ENCODE results near the gene PRR14L. TPM values are rescaled to one million over a fixed set of nuclear protein-coding genes. Genes with fewer than 3 reads are reported as not detected.

Gene PRR14L
- total and polyA plus RNA-seq, 2 of the 13 experiments (the other 11 are each of a cell fraction or from before 2014, with no cell fraction given): 6.6 to 16.5 TPM

- TF ChIP-seq CEBPZ (IDR thresholded peaks at IDR 0.05; ENCODE audit: low read length): no peak
Observed at GRCh38 chr22:31707519-31707918, 42.4 kb downstream of the PRR14L start (continued).

GRCh38 chr22:31695423-31695822 is 54.5 kb downstream of the PRR14L start:
- no peaks in the 10 kb centered on the region for H3K79me2 ChIP-seq (ENCODE audit: insufficient read depth, low read length)
- H3K36me3 ChIP-seq (replicated peaks in 1 of 2; ENCODE audit: control insufficient read depth in 1 of 2, insufficient read depth in 2 of 2, low read length in 2 of 2): peaks cover 11 to 42% of the 10 kb centered on the region in 2 experiments
- no peaks in the 10 kb centered on the region for H4K20me1 ChIP-seq (ENCODE audit: insufficient read depth, low read length)
- BruUV-seq (replicated peaks): no TSS peak
- ATAC-seq: no peak
- H3K4me3 ChIP-seq (replicated peaks in 1 of 3; ENCODE audit: insufficient read depth in 1 of 3, low read depth in 2 of 3, low read length in 3 of 3): no peak overlapping the region
- no peak for DNase-seq (ENCODE audit: low spot score)
- H3K27ac ChIP-seq (ENCODE audit: extremely low read length, insufficient read depth, low read length): no peak overlapping the region
- H3K9me3 ChIP-seq (ENCODE audit: low read length): no peaks in the 10 kb centered on the region
- intact Hi-C loops (cut with micrococcal nuclease; ENCODE audit: unreplicated experiment) (no loop called here), in situ Hi-C loops (cut with HindIII; ENCODE audit: extremely low pct_ligation_motif_present, low pct_unique_long_range_greater_than_20kb) (no loop called here)
- H3K27me3 ChIP-seq (ENCODE audit: control insufficient read depth in 1 of 2, insufficient read depth in 2 of 2, low read length in 2 of 2): no peaks in the 10 kb centered on the region
- no peak overlapping the region for H3K9ac ChIP-seq (ENCODE audit: insufficient read depth, low read depth, low read length)
- no peak overlapping the region for H3K4me2 ChIP-seq (ENCODE audit: low read depth, low read length)
- ChIA-PET POLR2A (no interaction called here), CTCF (ENCODE audit: low intra/inter-chr PET ratio, low total read pairs) (no interaction called here)
- WGBS (ENCODE audit: low lambda C conversion rate): 95% methylated on average over 4 of the region's 4 CpGs
- TF ChIP-seq KDM5B (CRISPR knock-in tag; IDR thresholded peaks at IDR 0.05; ENCODE audit: borderline replicate concordance) (no peak), RFX5 (IDR thresholded peaks at IDR 0.05; ENCODE audit: low read depth, low read length) (no peak), TCF7 (IDR thresholded peaks at IDR 0.05; ENCODE audit: low read depth) (no peak), RFX1 (IDR thresholded peaks at IDR 0.05) (no peak), TCF12 (IDR thresholded peaks at IDR 0.05) (no peak), TCF12 (CRISPR knock-in tag; IDR thresholded peaks at IDR 0.05) (no peak), ZNF205 (CRISPR knock-in tag; IDR thresholded peaks at IDR 0.05) (no peak), ZBED4 (CRISPR knock-in tag; IDR thresholded peaks at IDR 0.05; ENCODE audit: borderline replicate concordance) (no peak), MTF1 (CRISPR knock-in tag; IDR thresholded peaks at IDR 0.05) (no peak), SAFB2 (CRISPR knock-in tag; IDR thresholded peaks at IDR 0.05; ENCODE audit: borderline replicate concordance, low read depth) (no peak), SNAI1 (CRISPR knock-in tag; IDR thresholded peaks at IDR 0.05; ENCODE audit: borderline replicate concordance) (no peak), ZNF543 (CRISPR knock-in tag; IDR thresholded peaks at IDR 0.05) (no peak), ZBTB4 (CRISPR knock-in tag; IDR thresholded peaks at IDR 0.05; ENCODE audit: borderline replicate concordance) (no peak)
- H2AFZ ChIP-seq (ENCODE audit: low read length): no peak overlapping the region
- FAIRE-seq: no peak
- H3K4me1 ChIP-seq (ENCODE audit: insufficient read depth, low read length): no peaks in the 10 kb centered on the region

Measured in HepG2 (cell line).